ENCODE results near the gene CDH3.

CDH3 gene

DNA sequence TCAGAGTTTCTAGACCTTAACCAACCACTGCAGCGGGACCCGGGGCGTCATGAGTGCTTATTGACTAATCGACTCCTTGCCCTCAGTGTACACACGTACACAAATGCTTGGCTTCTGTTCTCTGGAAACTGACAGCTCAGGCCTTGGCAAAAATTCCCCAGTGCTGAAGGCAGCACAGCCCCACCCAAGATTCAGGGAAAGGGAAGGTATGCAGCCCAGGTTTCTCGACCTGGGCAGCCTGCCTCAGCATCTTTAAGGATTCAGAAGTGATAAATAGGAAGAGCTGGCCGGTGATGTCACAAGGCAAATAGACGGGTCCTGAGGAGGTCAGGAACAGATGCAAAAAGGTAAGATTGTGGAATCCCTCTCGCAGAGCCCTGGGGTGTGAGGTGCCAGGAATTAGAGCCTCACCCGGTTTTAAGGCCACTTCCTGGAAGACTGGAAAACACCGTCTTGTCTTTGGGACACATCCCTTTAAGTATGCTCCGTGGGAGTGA, 9.0 kb upstream of the CDH3 start:
- no peaks in the 10 kb centered on the region for H3K36me3 ChIP-seq (ENCODE audit: control insufficient read depth, insufficient read depth, low read length)
- no peak overlapping the region for H3K27ac ChIP-seq (ENCODE audit: low read depth, low read length)
- no peaks in the 10 kb centered on the region for H3K27me3 ChIP-seq (ENCODE audit: control insufficient read depth, insufficient read depth, low read length)
- no peaks in the 10 kb centered on the region for H3K9me3 ChIP-seq (ENCODE audit: control insufficient read depth, insufficient read depth, low read length)
- no peak overlapping the region for H3K9ac ChIP-seq (ENCODE audit: low read depth, low read length)
- no peak overlapping the region for H3K4me3 ChIP-seq (ENCODE audit: low read depth, low read length)
- H3K4me1 ChIP-seq (ENCODE audit: control insufficient read depth, insufficient read depth, low read length): no peaks in the 10 kb centered on the region

DNA sequence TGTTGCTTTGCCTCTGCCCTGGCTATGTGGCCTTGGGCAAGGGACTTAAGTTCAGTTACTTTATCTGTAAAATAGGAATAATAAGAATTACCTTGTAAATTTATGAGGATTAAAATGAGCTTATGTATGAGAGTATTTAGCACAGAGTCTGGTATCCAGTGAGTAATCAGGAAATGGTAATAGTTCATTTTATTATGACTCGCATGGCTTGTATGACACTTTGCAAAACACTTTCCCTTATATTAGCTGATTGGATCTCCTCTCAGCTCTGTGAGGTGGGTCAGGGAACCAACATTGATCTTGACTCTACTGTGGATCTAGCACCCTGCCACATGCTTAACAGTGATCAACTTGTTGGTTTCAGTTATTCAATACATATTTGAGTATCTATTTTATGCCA, 8.3 kb upstream of the CDH3 start:
- Histone ChIP-seq H3K9me3 (ENCODE audit: control insufficient read depth, insufficient read depth, low read length) (no peaks in the 10 kb centered on the region), H3K9ac (ENCODE audit: low read depth, low read length) (no peak overlapping the region), H3K27me3 (ENCODE audit: control insufficient read depth, insufficient read depth, low read length) (no peaks in the 10 kb centered on the region), H3K27ac (ENCODE audit: low read depth, low read length) (no peak overlapping the region), H3K4me1 (ENCODE audit: control insufficient read depth, insufficient read depth, low read length) (no peaks in the 10 kb centered on the region), H3K4me3 (ENCODE audit: low read depth, low read length) (no peak overlapping the region), H3K36me3 (ENCODE audit: control insufficient read depth, insufficient read depth, low read length) (no peaks in the 10 kb centered on the region)

DNA sequence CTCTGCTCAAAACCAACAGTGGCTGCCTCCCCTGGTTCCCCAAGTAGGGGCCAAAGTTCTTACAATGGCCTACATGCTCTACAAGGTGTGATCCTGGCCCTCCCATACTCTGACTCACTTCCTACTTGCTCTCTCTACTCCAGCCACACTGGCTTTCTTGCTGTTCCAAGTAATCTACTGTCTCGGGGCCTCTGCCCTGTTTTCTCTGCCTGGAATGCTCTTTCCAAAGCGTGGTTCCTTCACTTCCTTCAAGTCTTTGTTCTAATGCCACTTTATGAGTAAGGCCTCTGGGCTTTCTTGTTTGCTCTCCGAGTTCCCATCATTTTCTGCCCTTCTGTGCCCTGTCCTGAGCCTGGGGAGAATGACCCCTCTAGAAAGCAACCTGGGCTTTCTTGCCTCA, 4.1 kb upstream of the CDH3 start:
- Histone ChIP-seq H3K36me3 (ENCODE audit: control insufficient read depth, insufficient read depth, low read length) (no peaks in the 10 kb centered on the region), H3K4me1 (ENCODE audit: control insufficient read depth, insufficient read depth, low read length) (peaks cover 10% of the 10 kb centered on the region), H3K27ac (ENCODE audit: low read depth, low read length) (peak overlapping the region; percentile 46), H3K27me3 (ENCODE audit: control insufficient read depth, insufficient read depth, low read length) (peaks cover 15% of the 10 kb centered on the region), H3K4me3 (ENCODE audit: low read depth, low read length) (no peak overlapping the region), H3K9ac (ENCODE audit: low read depth, low read length) (no peak overlapping the region), H3K9me3 (ENCODE audit: control insufficient read depth, insufficient read depth, low read length) (no peaks in the 10 kb centered on the region)

DNA sequence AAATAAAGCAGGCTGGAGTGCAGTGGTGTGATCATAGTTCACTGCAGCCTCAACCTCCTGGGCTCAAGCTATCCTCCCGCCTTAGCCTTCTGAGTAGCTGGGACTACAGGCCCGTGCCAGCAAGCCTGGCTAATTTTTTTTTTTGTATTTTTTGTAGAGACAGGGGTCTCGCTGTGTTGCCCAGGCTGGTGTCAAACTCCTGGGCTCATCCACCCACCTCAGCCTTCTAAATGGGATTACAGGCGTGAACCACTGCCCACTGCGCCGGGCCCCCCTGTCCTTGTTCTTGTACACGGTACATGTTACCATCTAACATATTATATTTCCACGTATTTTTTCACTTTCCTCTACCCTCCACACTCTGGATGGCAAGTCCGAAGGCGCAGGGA, 3.1 kb upstream of the CDH3 start:
- Histone ChIP-seq H3K27me3 (ENCODE audit: control insufficient read depth, insufficient read depth, low read length) (peaks cover 15% of the 10 kb centered on the region), H3K36me3 (ENCODE audit: control insufficient read depth, insufficient read depth, low read length) (no peaks in the 10 kb centered on the region), H3K9ac (ENCODE audit: low read depth, low read length) (no peak overlapping the region), H3K27ac (ENCODE audit: low read depth, low read length) (no peak overlapping the region), H3K4me3 (ENCODE audit: low read depth, low read length) (peak overlapping the region; percentile 57), H3K9me3 (ENCODE audit: control insufficient read depth, insufficient read depth, low read length) (no peaks in the 10 kb centered on the region), H3K4me1 (ENCODE audit: control insufficient read depth, insufficient read depth, low read length) (peaks cover 15% of the 10 kb centered on the region)

DNA sequence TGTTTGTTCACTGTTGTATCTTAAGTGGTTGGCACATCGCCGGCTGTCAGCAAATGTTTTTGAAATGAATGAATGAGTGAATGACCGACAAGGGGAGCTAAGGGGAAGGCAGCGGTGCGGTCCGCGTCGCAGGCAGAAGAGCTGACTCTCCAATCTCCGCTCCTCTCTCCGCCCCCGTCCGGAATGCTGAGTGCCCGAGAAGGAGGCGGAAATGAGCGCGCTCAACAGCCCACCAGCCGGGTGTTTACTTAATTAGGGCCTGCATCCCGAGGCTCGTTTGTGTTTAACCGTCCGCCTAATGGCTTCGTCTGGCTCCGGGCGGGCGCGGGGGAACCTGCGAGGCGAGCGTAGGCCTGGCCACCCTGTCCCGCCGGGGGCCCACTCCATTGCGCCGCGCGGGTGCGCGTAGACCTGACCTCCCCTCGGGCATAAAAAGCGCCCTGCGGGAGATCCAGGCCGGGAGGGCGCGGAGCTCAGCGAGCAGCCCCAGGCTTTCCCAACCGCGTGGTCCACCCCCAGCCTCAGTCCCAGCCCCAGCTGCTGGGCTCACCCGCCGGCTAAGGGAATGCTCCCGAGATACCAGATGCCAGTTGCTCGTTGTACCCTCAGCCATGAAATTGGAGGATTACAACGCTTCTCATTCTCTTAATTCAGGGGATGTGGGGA, 2.5 kb upstream of the CDH3 start:
- H3K27me3 ChIP-seq (ENCODE audit: control insufficient read depth, insufficient read depth, low read length): peaks cover 15% of the 10 kb centered on the region
- H3K4me3 ChIP-seq (ENCODE audit: low read depth, low read length): peak overlapping the region; percentile 57
- H3K9me3 ChIP-seq (ENCODE audit: control insufficient read depth, insufficient read depth, low read length): no peaks in the 10 kb centered on the region
- H3K36me3 ChIP-seq (ENCODE audit: control insufficient read depth, insufficient read depth, low read length): no peaks in the 10 kb centered on the region
- peak overlapping the region; percentile 66 for H3K27ac ChIP-seq (ENCODE audit: low read depth, low read length)
- peak overlapping the region; percentile 61; the same call in 1 of the 2 replicates for H3K9ac ChIP-seq (ENCODE audit: low read depth, low read length)
- H3K4me1 ChIP-seq (ENCODE audit: control insufficient read depth, insufficient read depth, low read length): peaks cover 21% of the 10 kb centered on the region

DNA sequence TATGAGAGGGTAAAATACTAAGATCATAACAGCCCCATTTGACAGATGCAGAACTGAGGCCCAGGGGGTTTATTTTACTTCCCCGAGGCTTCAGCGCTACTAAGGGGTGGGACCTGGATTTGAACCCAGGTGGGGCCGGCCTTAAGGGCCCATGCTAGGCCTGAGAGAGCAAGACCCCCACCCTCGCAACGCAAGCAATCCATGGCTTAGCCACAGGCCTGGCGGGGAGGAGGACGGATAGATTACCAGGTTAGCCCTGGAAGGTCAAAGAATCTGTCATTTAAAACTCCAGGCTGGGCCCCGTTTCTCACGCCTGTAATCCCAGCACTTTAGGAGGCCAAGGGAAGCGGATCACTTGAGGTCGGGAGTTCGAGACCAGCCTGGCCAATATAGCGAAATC, 1.9 kb upstream of the CDH3 start:
- Histone ChIP-seq H3K27ac (ENCODE audit: low read depth, low read length) (no peak overlapping the region), H3K9me3 (ENCODE audit: control insufficient read depth, insufficient read depth, low read length) (no peaks in the 10 kb centered on the region), H3K4me1 (ENCODE audit: control insufficient read depth, insufficient read depth, low read length) (peaks cover 26% of the 10 kb centered on the region), H3K27me3 (ENCODE audit: control insufficient read depth, insufficient read depth, low read length) (peaks cover 15% of the 10 kb centered on the region), H3K9ac (ENCODE audit: low read depth, low read length) (no peak overlapping the region), H3K36me3 (ENCODE audit: control insufficient read depth, insufficient read depth, low read length) (no peaks in the 10 kb centered on the region), H3K4me3 (ENCODE audit: low read depth, low read length) (peak overlapping the region; percentile 57)

DNA sequence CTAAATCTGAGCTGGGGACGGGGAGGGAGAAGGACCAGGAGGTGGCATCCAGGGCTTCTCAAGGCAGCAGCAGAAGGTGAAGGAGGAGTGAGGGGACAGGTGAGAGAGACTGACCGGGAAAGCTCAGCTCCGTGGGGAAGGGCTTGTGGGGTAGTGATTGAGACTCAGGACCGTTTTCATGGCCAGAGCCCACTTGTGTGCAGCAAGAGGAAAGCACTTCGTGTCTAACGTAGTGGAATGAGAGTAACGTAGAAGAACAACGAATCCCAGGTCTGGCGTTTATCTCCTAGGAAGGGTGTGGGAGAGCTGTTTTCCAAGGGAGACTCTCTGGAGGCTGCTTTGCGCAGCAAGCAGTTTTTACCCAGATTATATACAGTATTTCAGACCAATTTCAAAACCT, 1.3 kb upstream of the CDH3 start:
- H3K4me1 ChIP-seq (ENCODE audit: control insufficient read depth, insufficient read depth, low read length): peaks cover 26% of the 10 kb centered on the region
- H3K9me3 ChIP-seq (ENCODE audit: control insufficient read depth, insufficient read depth, low read length): no peaks in the 10 kb centered on the region
- peak overlapping the region; percentile 84; the same call in 1 of the 2 replicates for H3K4me3 ChIP-seq (ENCODE audit: low read depth, low read length)
- no peak overlapping the region for H3K9ac ChIP-seq (ENCODE audit: low read depth, low read length)
- 0 out of 2 replicates have a peak, but pooled peaks cover 3% of the 10 kb centered on the region for H3K36me3 ChIP-seq (ENCODE audit: control insufficient read depth, insufficient read depth, low read length)
- H3K27ac ChIP-seq (ENCODE audit: low read depth, low read length): no peak overlapping the region
- peaks cover 15% of the 10 kb centered on the region for H3K27me3 ChIP-seq (ENCODE audit: control insufficient read depth, insufficient read depth, low read length)

DNA sequence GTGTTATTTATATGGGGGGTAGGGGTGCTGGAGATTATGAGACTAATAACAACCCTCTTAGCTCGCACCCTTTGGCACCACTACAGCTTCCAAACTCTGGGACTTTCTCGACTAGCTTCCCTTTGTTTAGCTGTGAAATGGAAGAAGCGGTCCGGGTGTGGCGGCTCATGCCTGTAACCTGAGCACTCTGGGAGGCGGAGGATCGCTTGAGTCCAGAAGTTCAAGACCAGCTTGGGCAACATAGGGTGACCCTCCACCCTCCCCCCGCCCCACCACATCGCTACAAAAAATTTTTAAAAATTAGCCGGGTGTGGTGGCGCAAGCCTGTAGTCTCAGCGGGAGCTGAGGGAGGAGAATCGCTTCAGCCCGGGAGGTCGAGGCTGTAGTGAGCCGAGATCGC, 814 bp upstream of the CDH3 start:
- H3K27ac ChIP-seq (ENCODE audit: low read depth, low read length): no peak overlapping the region

DNA sequence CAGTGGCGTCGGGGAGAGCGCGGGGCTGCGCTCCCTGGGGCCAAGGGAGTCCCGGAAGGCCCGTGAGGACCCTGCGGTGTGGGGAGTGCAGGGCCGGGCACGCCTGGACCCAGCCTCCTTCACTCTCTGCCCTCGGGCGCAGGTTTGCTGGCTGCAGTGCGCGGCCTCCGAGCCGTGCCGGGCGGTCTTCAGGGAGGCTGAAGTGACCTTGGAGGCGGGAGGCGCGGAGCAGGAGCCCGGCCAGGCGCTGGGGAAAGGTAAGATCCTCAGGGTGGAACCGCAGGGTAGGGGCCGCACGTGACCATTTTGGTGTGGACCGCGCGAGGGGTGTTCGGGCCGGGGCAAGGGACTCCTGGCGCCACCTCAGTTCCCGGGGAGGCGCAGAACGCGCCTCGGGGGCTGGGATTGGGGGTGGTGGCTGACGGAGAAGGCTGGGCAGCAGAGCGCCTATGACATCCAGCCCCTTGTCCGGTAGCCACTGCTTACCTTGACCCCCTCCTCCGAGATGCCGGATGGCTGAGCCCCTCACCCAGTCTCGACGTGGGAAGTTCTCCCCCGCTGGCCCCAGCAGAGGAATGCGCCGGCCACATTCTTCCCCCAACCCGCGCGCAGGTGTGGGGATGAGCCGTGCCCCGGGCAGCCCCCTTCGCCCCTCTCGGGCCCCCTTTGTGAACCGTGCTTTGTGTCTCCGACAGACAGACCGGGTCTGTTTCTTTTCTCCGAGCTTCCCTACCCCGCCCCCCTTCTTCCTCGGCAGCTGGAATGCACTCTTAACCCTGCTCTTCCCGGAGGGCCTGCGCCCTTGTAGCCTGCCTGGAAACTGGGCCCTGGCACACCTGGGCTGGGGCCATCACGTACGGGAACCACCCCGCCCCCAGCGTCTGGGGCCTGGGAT, 631 bp downstream of the CDH3 start:
- peak overlapping the region; percentile 78 for H3K27ac ChIP-seq (ENCODE audit: low read depth, low read length)
- H3K4me1 ChIP-seq (ENCODE audit: control insufficient read depth, insufficient read depth, low read length): peaks cover 26% of the 10 kb centered on the region
- no peaks in the 10 kb centered on the region for H3K9me3 ChIP-seq (ENCODE audit: control insufficient read depth, insufficient read depth, low read length)
- peak overlapping the region; percentile 84 for H3K4me3 ChIP-seq (ENCODE audit: low read depth, low read length)
- H3K9ac ChIP-seq (ENCODE audit: low read depth, low read length): peak overlapping the region; percentile 76
- H3K36me3 ChIP-seq (ENCODE audit: control insufficient read depth, insufficient read depth, low read length): peaks cover 11% of the 10 kb centered on the region; the same call in 1 of the 2 replicates
- H3K27me3 ChIP-seq (ENCODE audit: control insufficient read depth, insufficient read depth, low read length): peaks cover 15% of the 10 kb centered on the region

More for the DNA sequence above, 814 bp upstream of the CDH3 start:
- Histone ChIP-seq H3K9ac (ENCODE audit: low read depth, low read length) (peak overlapping the region; percentile 65), H3K9me3 (ENCODE audit: control insufficient read depth, insufficient read depth, low read length) (no peaks in the 10 kb centered on the region), H3K4me1 (ENCODE audit: control insufficient read depth, insufficient read depth, low read length) (peaks cover 26% of the 10 kb centered on the region), H3K4me3 (ENCODE audit: low read depth, low read length) (peak overlapping the region; percentile 84), H3K27me3 (ENCODE audit: control insufficient read depth, insufficient read depth, low read length) (peaks cover 15% of the 10 kb centered on the region), H3K36me3 (ENCODE audit: control insufficient read depth, insufficient read depth, low read length) (peaks cover 7% of the 10 kb centered on the region; the same call in 1 of the 2 replicates)

DNA sequence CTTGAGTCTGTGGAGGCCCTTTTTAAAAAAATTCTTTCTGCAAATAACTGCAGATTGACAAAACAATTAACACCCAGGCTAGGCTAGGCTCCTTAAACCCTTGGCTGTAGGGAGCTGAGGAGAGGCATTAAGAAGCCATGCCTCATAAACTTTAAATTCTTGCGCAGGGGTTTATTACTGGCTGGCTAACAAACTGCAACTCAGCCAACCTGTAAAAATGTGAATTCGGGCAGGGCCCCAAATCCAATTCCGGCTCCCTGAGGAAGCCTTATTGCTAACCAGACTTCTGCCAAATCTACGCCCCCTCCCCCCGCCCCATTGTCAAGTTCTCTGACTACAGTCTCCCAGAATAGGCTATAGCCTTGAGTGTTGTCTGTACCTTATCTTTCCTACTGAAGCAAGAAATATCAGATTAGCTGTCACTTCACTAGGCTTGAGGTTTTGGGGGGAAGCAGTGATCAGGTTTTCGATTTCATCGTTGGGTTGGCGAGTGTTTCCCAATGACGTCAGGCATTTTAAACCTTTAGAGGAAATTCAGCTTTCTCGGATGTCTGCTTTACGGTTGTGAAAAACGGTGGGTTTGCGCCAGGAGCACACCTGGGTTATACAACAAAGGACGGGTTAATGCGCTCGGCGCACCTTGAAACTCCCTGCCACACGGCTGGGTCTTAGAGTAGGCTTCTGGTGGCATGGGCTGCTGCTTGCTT, 2.0 kb downstream of the CDH3 start:
- Histone ChIP-seq H3K4me1 (ENCODE audit: control insufficient read depth, insufficient read depth, low read length) (peaks cover 26% of the 10 kb centered on the region), H3K4me3 (ENCODE audit: low read depth, low read length) (peak overlapping the region; percentile 84), H3K9ac (ENCODE audit: low read depth, low read length) (no peak overlapping the region), H3K27ac (ENCODE audit: low read depth, low read length) (peak overlapping the region; percentile 78), H3K36me3 (ENCODE audit: control insufficient read depth, insufficient read depth, low read length) (peaks cover 14% of the 10 kb centered on the region; the same call in 1 of the 2 replicates), H3K27me3 (ENCODE audit: control insufficient read depth, insufficient read depth, low read length) (peaks cover 15% of the 10 kb centered on the region), H3K9me3 (ENCODE audit: control insufficient read depth, insufficient read depth, low read length) (no peaks in the 10 kb centered on the region)

Data from HUES48 (cell line).